NCI-H146 (cell line): Measurements from ENCODE around the gene SLC6A6.

Experiments used
- DNase-seq: peaks from one replicate; lab custom pipeline; 2025; lab: John Stamatoyannopoulos, UW

The SLC6A6 gene

DNA sequence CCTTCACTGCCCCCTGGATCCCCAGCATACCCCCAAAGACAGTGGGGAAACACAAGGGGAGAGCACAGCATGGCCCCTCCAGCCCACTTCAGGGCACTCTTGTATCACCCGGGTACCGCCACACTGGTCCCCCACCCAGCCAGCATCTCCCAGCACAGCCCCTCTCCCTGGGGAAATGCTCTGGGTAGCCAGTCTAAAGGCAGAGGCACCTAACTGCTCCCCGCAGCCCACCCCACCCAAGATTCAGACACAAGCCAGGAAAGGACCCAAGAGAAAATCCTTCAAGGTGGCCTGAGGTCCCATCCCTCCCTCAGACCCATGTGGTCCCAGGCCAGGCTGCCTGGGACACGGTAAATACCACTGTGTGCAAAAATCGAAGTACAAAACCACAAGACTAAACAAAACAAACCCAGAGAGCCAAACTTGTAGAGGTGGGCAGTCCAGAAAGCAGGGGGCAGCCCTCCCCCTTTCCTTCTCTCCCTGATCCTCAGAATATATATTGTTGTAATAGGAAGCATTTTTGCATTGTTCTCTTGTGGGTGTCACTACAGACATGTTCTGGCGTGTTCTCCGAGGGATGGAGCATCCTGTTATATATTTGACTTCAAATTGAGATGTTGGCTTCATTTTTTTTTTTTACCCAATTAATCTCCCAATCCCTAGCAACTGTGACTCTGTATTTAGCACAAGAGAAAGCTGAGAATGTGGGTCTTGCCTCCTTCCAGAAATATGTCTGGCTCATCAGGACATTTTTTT, 86.1 kb downstream of the SLC6A6 start:
- DNase-seq, result no peak

DNA sequence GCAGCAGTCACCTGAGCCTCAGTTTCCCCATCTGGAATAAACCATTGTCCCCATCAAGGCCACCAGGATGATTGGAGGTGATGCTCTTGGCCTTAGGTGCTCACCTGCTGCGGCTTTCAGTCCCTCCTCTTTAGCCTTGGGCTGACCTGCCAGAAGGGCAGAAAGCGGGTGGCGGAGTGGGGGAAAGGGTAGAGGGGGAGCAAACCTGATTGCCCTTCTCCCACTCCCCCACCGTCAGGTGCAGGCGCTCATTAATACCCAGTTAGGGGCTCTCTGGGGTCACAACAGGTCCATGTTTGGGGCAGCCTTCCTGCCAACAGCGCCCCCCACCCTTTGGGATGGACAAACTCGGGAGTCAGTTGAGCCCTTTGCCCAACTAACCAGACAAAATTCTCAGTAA, 87.2 kb downstream of the SLC6A6 start:
- no peak for DNase-seq

DNA sequence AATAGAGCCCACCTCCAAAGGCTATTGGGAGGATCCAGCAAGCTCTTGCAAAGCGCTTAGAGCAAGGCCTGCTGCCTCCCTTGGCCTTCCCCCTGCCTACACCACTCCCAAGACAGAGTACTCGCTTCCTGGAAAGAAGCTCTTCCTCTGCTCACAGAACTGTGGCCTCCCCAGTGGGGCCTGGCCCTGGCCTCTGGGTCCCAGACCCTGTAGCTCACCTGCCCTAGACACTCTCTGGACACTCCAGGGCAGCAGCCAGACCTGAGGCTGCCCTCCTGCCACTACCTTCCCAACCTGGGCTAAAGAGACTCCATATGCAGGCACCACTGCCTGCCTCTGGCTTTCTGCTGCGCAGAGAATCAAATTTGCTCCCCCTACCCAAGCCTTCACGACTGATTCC, 87.8 kb downstream of the SLC6A6 start:
- DNase-seq, result no peak

DNA sequence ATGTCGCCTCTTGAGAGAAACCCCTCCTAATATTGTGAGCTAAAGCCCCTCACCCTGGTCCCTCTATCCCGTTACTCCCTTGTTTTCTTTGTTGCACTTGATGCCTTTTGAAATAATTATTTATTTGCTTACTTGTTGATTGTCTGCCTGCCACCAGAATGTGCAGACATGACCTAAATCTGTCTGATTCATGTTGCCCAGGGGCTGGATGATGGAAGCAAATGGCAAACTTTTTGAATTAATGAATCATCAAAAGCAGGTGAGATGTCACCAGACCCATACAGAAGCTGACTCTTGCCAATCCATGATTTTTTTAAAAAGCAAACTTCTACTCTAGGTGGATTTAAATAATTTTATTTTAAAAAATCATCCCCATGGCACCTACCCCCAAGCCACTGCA, 88.4 kb downstream of the SLC6A6 start:
- DNase-seq, result no peak

DNA sequence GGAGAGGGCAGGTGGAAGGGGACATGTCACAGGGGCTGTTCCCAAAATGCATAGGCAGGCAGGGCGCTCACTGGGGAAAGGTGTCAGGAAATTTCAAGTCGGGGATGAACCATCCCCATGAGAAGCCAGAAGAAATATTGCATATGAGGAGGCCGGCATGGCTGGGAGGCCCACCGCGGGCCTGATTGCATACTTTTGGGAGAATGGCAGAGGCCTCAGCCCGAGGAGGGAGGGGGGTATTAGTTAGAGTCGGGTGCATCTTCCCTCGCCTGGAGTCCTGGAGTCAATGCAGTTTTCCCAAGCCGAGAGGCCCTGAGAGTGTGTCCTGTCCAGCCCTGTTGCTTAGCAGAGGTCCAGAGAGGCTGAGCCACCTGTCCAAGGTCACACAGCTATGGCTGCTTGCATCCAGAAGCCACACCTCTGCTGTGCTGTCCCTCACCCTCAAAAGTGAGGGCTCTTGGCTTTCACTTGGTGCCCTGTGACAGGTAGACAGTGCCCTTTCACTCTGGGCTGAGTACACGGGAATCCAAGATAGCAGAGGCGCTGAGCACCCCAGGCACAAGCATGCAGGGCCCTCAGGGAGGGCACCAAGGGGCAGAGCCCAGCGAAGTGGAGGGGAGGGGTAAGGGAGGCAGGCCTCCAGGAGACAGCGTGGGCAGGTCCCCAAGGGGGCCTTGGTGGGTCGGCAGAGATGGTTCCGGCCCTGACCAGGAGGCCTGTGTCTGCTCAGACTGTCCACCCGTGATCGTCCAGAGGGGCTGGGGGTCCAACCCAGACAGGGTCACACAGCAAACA, 89.2 kb downstream of the SLC6A6 start:
- no peak for DNase-seq

DNA sequence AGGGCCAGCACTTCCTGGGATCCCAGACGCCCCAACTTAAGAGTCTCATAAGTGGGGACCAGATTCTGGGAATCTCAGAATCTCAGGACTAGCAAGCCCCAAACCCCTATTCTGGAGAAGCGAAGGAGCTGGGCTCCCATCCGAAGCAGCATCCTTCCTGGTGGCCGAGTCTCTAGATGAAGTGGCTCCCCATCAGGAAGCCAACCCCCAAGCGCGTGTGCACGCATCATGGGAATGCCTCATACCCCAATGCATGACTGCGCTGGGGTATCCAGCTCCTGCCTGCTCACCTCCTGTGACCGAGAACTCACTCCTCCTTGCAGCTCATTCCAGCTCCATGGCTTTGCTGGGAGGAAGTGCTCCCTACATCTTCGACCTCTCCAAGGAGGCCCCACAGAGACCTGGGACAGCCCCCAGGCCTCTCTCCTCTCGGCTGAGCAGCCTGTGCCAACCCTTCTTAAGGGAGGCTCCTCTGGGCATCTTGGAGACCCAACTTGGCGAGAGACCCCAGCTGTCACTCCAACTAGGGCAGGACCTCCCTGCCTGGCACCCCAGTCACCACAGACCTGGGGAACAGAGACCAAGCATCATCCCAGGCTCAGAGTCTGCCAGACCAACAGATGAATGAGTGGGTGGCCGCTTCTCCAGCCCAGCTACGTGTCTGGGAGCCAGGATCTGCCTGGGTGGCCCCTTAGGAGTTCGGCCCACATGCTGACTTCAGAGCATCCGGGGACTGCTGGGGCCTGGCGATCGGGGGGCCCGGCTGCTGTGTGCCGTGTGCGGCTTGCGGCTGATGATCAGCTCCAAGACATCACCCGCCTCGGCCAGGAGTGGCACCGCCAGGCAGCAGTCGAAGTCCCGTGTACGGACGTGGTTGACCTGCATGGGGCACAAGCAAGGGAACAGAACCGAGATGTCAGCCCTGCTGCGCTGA, 90.8 kb downstream of the SLC6A6 start:
- no peak for DNase-seq

DNA sequence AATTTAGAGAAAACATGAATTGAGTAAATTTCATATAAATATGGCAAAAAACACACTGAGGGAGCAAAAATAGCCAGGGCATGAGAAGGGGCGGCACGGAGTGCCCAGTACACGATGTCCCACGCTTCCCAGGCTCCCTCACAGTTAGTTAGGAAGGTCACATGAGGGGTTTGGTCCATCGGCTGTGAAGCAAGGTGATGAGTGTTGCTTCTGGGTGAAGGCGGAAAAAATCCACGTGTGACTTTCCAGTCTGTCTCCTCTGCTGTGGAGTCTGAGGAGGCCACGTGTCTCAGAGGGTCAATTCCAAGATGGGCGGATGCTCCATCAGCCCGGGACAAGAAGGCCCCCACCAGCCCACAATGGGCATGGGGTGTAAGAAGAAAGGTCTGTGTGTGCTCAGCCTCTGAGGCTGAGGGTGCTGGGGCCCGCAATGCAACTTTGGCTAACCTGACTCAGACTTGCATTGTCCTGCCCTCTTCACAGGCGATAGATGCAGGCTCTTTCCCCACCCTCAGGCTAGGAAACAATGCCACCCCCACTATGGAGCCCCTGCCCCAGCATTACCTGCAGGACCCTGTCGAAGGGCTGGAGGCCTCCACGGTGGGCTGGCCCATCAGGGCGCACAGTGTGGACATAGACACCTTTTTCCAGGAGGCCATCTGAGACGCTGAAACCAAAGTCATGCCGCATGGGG, 92.0 kb downstream of the SLC6A6 start:
- no peak for DNase-seq

DNA sequence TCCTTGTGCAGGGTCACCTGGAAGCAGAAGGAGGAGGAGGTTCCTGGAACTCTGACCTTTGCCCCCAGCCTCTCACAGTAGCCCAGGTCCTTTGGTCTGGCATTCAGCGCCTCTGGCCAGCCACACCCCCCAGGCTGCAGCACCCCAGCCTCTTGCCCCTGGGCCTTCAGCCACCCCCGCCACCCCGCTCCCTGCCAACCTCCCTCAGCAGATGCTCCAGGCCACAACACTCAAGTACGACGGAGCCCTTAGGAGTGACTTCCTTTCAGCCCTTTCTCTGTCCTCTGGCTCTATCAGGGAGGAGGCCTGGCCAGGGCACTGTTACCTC, 92.5 kb downstream of the SLC6A6 start:
- DNase-seq, result no peak

DNA sequence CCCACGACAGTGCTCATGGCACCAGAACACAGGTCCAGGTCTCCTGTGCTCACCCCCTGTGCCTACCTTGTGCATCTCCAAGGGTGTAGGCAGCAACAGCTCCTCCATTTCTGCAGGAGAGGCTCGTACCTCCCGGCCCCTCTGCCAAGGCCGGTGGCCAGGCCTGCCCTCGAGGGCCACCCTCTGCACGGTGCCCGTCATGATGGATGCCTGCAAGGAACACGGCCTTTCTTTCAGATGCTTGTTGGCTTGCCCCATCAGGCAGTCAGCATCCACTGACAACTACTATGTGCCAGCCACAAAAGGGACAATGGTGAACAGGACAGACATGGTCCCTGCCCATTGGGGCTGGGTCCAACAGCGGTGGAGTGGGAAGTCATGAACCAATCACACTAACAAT, 93.9 kb downstream of the SLC6A6 start:
- DNase-seq, result no peak

DNA sequence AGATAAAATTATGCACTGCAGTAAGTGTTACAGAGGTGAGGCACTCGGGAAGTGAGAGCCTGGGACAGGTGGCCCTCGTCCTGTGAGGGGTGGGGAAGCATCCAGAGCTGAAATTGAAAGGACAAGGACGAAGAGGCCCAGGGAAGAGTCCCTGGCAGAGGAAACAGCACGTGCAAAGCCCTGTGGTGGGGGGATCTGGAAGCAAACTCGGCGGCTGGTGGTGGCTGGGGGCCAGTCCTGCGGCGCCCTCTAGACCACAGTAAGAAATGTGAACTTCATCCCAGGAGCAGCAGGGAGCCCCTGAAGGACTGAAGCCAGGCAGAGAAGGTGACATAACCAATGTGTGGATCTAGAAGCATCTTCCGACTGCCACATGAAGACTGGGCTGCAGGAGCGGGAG, 94.9 kb downstream of the SLC6A6 start:
- no peak for DNase-seq

DNA sequence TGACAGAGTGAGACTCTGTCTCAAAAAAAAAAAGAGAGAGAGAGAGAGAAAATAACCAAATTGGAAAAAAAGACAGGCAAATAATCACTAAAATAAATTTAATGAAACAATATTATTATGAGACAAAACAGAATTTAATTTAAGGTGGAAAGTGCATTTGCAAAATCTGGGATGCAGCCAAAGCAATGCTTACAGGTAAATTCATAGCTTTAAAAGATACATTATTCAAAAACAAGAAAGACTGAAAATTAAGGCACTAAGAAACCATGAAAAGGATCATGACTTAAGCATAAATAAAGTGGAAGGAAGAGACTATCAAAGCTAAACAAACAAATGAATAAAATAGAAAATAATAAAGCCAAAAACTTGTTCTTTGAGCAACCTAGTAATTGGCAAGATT, 100.1 kb downstream of the SLC6A6 start:
- DNase-seq, result no peak

DNA sequence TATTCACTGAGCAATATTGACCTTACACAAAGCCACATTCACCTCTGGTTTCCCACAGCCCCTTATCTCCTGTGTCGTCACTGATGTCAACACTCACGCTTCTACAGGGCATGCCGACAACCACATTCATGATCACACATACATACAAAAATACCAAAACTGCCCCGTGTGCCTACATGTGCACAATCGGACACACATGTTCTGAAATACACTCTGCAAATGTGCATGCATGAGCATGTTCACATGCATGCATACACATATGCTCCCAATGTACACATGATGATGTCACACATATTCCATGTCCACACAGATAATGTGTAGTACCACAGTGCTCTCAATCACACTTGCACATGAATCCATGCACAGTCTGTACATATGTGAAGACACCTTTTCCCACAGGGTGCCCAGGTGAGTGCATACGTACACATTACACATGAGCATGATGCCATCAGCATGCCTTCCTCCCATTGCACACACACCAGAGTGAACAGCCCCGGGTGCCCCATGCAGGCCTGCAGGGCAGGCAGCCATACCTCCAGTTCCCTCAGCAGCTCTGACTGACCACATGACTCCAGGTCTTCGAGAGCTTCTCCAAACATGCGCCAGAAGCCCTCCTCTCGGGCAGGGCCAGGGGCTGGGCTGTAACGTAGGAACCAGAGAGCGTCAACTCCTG, 100.8 kb downstream of the SLC6A6 start:
- no peak for DNase-seq

DNA sequence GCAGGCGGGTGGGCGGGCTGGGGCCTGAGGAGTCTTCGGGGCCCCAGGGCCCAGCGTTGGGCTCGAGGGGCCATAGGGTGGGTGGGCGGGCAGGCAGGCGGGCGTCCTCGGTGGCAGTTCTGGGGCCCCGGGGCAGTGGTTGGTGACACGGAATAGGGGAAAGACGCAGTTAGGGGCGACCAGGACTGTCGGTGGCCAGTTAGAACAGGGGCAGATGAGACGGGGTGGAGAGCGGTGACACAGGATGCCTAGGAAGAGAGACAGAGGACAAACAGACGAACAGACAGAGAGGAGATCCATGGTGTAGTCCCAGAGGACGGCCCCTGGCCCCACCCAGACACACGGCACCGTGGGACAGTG, 101.3 kb downstream of the SLC6A6 start:
- no peak for DNase-seq

DNA sequence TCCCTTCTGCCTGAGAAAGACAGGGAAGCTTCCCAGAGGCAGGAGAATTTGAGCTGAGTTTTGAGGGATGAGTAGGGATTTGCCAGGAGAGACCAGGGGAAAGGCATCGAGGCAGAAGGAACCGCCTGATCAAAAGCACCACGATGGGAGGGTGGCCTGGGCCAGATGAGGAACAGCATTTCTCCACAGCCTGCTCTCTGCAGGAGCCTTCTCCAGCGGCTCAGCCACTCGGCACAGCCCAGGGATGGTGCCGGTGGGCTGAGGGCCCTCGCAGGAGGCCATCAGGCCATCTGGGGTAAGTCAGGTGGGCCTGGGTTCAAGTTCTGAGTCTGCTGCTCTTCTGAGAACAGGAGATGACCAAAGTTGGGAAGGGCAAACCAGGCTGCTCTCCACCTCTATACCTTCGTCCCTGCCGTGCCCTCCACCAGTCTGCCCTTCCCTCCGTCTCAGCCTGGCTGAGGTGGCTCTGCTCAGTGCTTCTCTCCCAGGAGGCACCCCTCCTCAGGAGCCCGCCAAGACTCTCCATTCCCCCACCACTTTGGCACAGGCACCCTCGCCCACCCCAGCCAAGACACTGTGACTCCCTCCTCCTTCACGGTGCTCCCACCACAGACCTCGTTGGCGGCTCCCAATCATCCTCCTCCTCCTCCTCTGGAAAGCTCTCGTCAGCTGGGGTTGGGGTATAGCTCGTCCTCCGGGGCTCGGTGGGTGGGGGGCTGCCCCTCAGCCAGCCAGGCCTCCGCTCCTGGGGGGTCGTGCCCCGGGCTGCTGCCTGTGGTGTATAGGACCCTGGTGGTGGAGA, 102.8 kb downstream of the SLC6A6 start:
- DNase-seq, result no peak

DNA sequence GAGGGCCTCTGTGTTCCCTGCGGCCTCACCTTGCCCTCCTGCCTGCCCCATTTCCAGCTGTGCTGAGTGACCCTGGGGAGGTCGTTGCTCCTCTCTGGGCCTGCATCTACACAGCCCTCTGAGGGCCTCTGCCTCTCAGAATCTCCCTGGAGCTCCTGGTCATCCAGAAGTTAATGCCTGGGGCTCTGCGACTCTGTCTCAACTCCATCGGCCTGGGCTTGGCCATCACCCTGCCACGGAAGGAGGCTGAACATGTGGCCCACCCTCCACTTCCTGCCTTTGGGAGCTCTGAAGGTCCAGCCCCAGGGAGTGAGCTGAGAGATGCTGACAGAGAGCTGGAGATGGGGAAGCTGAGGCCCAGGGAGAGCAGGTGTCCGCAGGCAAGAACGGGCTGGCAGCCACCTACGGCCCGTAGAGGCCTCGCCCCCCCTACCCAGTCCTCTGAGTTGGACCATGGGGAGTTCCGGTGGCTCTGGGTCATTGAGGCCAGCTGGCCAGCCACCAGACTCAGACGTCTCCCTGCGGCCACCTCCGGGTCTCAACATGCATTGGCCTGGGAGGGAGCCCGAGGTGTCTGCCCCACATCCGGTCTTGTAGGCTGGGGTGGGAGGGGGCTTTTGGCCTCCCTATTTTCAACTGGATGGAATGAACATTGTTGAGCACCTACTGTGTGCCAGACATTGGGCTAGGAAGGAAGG, 103.5 kb downstream of the SLC6A6 start:
- no peak for DNase-seq

DNA sequence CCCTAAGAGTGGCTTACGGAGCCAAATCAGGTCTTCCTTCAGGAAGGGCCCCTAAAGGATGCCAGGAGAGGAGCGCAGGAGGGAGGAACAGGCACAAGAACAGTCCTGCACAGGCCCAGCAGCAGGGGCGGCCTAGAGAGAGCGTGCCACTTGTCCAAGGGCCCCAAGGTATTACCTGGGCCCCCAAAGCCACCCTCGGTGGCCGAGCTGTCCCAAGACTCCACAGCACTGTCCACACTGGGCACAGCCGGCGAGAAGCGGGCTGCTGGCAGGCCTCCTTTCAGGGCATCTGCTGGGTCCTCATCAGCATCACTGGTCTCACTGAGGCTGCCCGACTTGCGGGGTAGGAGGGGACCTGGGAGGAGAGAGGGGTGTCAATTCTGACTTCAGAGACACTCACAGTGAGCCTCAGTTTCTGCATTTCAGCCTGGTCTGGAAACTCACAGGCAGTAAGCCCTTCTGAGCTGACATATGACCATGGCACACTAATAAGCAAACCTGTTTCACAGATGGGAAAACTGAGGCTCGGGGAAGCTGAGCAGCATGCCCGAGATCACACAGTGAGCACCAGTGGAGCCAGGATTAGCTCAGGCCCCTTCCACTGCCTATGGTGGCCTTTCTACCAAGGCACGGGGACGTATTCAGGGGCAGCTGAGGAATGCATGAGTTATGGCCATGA, 104.4 kb downstream of the SLC6A6 start:
- DNase-seq, result no peak

DNA sequence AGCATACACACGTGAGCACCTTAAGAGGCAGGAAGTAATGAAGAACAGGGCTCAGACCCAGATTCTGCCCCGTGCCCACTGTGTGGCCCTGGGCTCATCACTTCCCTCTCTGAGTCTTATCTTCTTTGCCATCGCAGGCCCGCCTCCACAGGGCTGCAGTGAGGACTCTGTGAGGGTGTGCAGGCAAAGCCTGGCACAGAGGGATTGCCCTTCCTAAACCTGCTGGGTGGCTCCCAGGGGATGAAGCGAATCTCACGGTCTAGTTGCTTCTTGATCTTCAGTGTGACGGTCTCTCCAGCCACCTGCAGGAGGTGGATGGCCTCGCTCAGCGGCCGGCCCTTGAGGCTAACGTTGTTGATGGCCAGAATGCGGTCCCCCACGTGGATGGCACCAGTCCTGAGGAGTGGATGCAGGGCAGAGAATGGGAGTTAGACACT, 104.9 kb downstream of the SLC6A6 start:
- DNase-seq, result no peak

DNA sequence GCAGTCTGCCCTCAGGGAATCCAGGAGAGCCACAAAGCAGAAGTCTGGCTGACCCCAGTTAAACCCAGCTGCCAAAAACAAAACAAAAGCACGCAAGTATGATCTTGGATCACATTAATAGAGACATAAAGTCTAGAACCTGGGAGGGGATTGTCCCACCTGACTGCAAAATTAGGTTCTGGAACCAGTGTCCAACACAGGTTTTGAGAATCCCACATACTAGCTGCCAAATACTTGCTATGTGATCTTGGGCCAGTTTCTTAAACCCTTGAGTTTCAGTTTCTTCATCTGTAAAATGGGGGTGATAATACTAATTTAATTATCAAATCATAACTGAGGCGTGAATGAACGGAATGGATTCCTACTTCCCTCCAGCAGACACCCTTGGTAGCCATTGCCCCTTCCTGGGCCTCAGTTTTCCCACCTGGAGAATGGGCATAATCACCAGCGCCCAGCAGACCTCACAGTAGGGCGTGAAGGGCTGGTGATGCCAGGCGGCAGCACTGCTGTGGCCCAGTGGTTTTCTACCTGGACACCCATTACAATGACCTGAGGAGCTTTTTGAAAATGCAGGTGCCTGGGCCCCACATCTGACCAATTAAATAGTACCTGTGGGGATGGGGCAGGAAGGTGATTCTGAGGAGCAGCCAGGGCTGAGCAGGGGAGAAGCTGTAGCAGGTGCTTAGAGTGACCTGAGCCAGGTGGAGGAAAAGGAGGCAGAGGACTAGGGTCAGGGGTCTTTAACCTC, 105.5 kb downstream of the SLC6A6 start:
- DNase-seq, result no peak

DNA sequence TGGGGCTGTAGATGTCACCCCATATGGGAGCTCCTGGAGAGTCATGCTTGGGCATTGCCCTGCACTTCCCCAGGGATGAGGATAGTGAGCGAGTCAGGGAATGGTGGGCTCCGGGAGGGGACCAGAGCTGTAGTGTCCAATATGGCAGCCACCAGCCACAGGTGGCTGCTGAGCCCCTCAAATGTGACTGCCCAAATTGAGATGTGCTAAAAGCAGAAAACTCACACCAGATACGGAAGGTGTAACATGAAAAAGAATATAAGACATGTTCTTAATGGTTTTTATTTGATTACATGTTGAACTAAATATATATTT, 106.1 kb downstream of the SLC6A6 start:
- no peak for DNase-seq
